Central memory CD8-positive, alpha-beta T cell (primary cell): ENCODE data around the gene VSTM2B.
A peak's percentile ranks its signal among the peaks of the same experiment; 100 is the strongest.

Source experiments
- ATAC-seq: fragments of 150-1000 bp; cut with Tn5 transposase; replicated peaks from 2 replicates; pipeline ENCODE4 v1.10.0; 2022; ENCODE audit warnings: mild to moderate bottlenecking, moderate FRiP score, moderate number of reproducible peaks; ENCODE audit not compliant: poor library complexity, severe bottlenecking; ENCODE audit errors: extremely low read depth
- DNase-seq, 2 donors: peaks; one replicate each; pipeline ENCODE4 v3.0.0; 2021; ENCODE audit warnings: low spot score in 2 of 2
- H3K27ac Mint-ChIP-seq: one replicate; pipeline ENCODE4 v1.8.0; 2022; ENCODE audit warnings: low read depth, mild to moderate bottlenecking, moderate library complexity, mixed read lengths
- H3K27me3 Mint-ChIP-seq: one replicate; pipeline ENCODE4 v1.8.0; 2022; ENCODE audit warnings: mixed read lengths
- H3K36me3 Mint-ChIP-seq: one replicate; pipeline ENCODE4 v1.8.0; 2022; ENCODE audit warnings: mild to moderate bottlenecking, moderate library complexity, mixed read lengths; ENCODE audit not compliant: insufficient read depth
- H3K4me1 Mint-ChIP-seq: one replicate; pipeline ENCODE4 v1.8.0; 2022; ENCODE audit warnings: mixed read lengths
- H3K4me3 Mint-ChIP-seq: one replicate; pipeline ENCODE4 v1.8.0; 2022; ENCODE audit warnings: mild to moderate bottlenecking, moderate library complexity, mixed read lengths
- H3K9me3 Mint-ChIP-seq: one replicate; pipeline ENCODE4 v1.8.0; 2022; ENCODE audit warnings: mixed read lengths

The VSTM2B gene

GRCh38 chr19:29593869-29594268 is 68.1 kb downstream of the VSTM2B start:
- no peaks in the 10 kb centered on the region for H3K4me1 Mint-ChIP-seq
- DNase-seq, result no peak
- H3K27me3 Mint-ChIP-seq, result peaks cover 27% of the 10 kb centered on the region
- no peaks in the 10 kb centered on the region for H3K36me3 Mint-ChIP-seq
- no peak overlapping the region for H3K4me3 Mint-ChIP-seq
- H3K27ac Mint-ChIP-seq, result no peak overlapping the region
- no peak for ATAC-seq
- H3K9me3 Mint-ChIP-seq, result no peaks in the 10 kb centered on the region

GRCh38 chr19:29596080-29596727 is 70.4 kb downstream of the VSTM2B start:
- H3K4me1 Mint-ChIP-seq, result no peaks in the 10 kb centered on the region
- no peak for ATAC-seq
- no peak for DNase-seq
- H3K4me3 Mint-ChIP-seq, result no peak overlapping the region
- peaks cover 27% of the 10 kb centered on the region for H3K27me3 Mint-ChIP-seq
- H3K36me3 Mint-ChIP-seq, result no peaks in the 10 kb centered on the region
- no peak overlapping the region for H3K27ac Mint-ChIP-seq
- no peaks in the 10 kb centered on the region for H3K9me3 Mint-ChIP-seq

GRCh38 chr19:29596885-29597525 is 71.2 kb downstream of the VSTM2B start:
- Mint-ChIP-seq H3K4me3 (no peak overlapping the region), H3K4me1 (no peaks in the 10 kb centered on the region), H3K36me3 (no peaks in the 10 kb centered on the region), H3K27me3 (peaks cover 27% of the 10 kb centered on the region), H3K27ac (no peak overlapping the region), H3K9me3 (no peaks in the 10 kb centered on the region)
- no peak for DNase-seq
- ATAC-seq, result no peak

- Mint-ChIP-seq H3K36me3 (no peaks in the 10 kb centered on the region), H3K4me3 (no peak overlapping the region), H3K4me1 (no peaks in the 10 kb centered on the region), H3K9me3 (no peaks in the 10 kb centered on the region), H3K27ac (no peak overlapping the region), H3K27me3 (peaks cover 27% of the 10 kb centered on the region)
- DNase-seq (no peak), ATAC-seq (no peak)
Measured at GRCh38 chr19:29598036-29598435, 72.2 kb downstream of the VSTM2B start.

- ATAC-seq (no peak), DNase-seq (no peak)
- H3K27ac Mint-ChIP-seq, result no peak overlapping the region
- no peaks in the 10 kb centered on the region for H3K36me3 Mint-ChIP-seq
- no peaks in the 10 kb centered on the region for H3K4me1 Mint-ChIP-seq
- H3K27me3 Mint-ChIP-seq, result peaks cover 22% of the 10 kb centered on the region
- H3K9me3 Mint-ChIP-seq, result no peaks in the 10 kb centered on the region
- H3K4me3 Mint-ChIP-seq, result no peak overlapping the region
Measured at GRCh38 chr19:29598496-29598895, 72.7 kb downstream of the VSTM2B start.

- peaks cover 11% of the 10 kb centered on the region for H3K36me3 Mint-ChIP-seq
- DNase-seq (no peak), ATAC-seq (no peak)
- no peaks in the 10 kb centered on the region for H3K27me3 Mint-ChIP-seq
- H3K4me1 Mint-ChIP-seq, result peaks cover 7% of the 10 kb centered on the region
- no peak overlapping the region for H3K4me3 Mint-ChIP-seq
- H3K9me3 Mint-ChIP-seq, result no peaks in the 10 kb centered on the region
- no peak overlapping the region for H3K27ac Mint-ChIP-seq
Measured at GRCh38 chr19:29603308-29603707, 77.5 kb downstream of the VSTM2B start.

- Mint-ChIP-seq H3K27ac (peak within 1 kb of the TSS; percentile 100), H3K4me3 (peak within 1 kb of the TSS; percentile 99), H3K27me3 (no peaks in the 10 kb centered on the region), H3K36me3 (peaks cover 26% of the 10 kb centered on the region), H3K9me3 (no peaks in the 10 kb centered on the region), H3K4me1 (peaks cover 24% of the 10 kb centered on the region)
- DNase-seq (peak; percentile 94 to 97), ATAC-seq (peak; percentile 73)
Measured at GRCh38 chr19:29605653-29606419, 80.0 kb downstream of the VSTM2B start, which contains the start of gene POP4. Gene POP4 (plus strand): TSS chr19:29606283. CDS start chr19:29606319, 36 bp downstream.

GRCh38 chr19:29606420-29606747 is 80.6 kb downstream of the VSTM2B start:
- ATAC-seq (peak; percentile 4), DNase-seq (no peak)
- Mint-ChIP-seq H3K4me3 (peak overlapping the region; percentile 99), H3K9me3 (no peaks in the 10 kb centered on the region), H3K27me3 (no peaks in the 10 kb centered on the region), H3K36me3 (peaks cover 29% of the 10 kb centered on the region), H3K27ac (peak overlapping the region; percentile 100), H3K4me1 (peaks cover 29% of the 10 kb centered on the region)

- Mint-ChIP-seq H3K4me3 (peak overlapping the region; percentile 79), H3K9me3 (no peaks in the 10 kb centered on the region), H3K36me3 (peaks cover 46% of the 10 kb centered on the region)
Measured at GRCh38 chr19:29609636-29610035, 83.8 kb downstream of the VSTM2B start.

GRCh38 chr19:29610213-29610573 is 84.4 kb downstream of the VSTM2B start:
- Mint-ChIP-seq H3K27ac (peak overlapping the region; percentile 87), H3K36me3 (peaks cover 50% of the 10 kb centered on the region), H3K4me1 (peaks cover 50% of the 10 kb centered on the region), H3K4me3 (peak overlapping the region; percentile 79), H3K27me3 (no peaks in the 10 kb centered on the region), H3K9me3 (no peaks in the 10 kb centered on the region)
- DNase-seq (peak in 1 of 2 donors; percentile 24), ATAC-seq (peak; percentile 24)

More at GRCh38 chr19:29609636-29610035, 83.8 kb downstream of the VSTM2B start:
- Mint-ChIP-seq H3K4me1 (peaks cover 45% of the 10 kb centered on the region), H3K27me3 (no peaks in the 10 kb centered on the region), H3K27ac (peak overlapping the region; percentile 87)
- DNase-seq (no peak), ATAC-seq (no peak)

- ATAC-seq, result peak; percentile 77
- H3K9me3 Mint-ChIP-seq, result no peaks in the 10 kb centered on the region
- H3K27ac Mint-ChIP-seq, result peak overlapping the region; percentile 87
- peak overlapping the region; percentile 79 for H3K4me3 Mint-ChIP-seq
- peaks cover 54% of the 10 kb centered on the region for H3K36me3 Mint-ChIP-seq
- peaks cover 55% of the 10 kb centered on the region for H3K4me1 Mint-ChIP-seq
- no peaks in the 10 kb centered on the region for H3K27me3 Mint-ChIP-seq
- DNase-seq, result peak; percentile 78 to 86
Measured at GRCh38 chr19:29610574-29611271, 84.9 kb downstream of the VSTM2B start.

GRCh38 chr19:29612121-29612520 is 86.3 kb downstream of the VSTM2B start:
- ATAC-seq (no peak), DNase-seq (no peak)
- Mint-ChIP-seq H3K4me1 (peaks cover 52% of the 10 kb centered on the region), H3K4me3 (peak overlapping the region; percentile 46), H3K27ac (peak overlapping the region; percentile 80), H3K9me3 (no peaks in the 10 kb centered on the region), H3K27me3 (no peaks in the 10 kb centered on the region), H3K36me3 (peaks cover 56% of the 10 kb centered on the region)
